ENCODE results near the gene MYOCOS.

DNA sequence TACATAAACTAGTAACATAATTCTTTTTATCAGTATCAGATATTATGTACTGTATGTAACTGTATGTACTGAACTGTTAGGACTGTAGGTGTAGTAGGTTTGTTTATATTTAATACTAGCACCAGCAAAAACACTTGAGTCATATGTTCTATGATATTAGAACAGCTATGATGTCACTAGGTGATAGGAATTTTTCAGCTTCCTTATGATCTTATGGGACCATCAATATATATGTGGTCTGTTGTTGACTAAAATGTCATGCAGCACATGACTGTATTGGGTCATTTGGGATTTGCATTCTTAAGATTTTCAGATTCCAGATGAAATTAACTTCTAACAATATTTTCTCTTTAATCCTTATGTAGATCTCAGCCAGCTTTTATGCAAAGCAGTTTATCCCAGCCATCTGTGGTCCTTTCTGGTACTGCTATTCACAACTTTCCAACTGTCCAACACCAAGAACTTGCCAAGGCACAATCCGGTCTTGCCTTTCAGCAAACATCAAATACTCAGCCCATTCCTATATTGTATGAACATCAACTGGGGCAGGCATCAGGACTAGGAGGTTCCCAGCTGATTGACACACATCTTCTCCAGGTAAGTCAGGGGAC is 38.3 kb upstream of the MYOCOS start:
- TF ChIP-seq, protein P1, sequence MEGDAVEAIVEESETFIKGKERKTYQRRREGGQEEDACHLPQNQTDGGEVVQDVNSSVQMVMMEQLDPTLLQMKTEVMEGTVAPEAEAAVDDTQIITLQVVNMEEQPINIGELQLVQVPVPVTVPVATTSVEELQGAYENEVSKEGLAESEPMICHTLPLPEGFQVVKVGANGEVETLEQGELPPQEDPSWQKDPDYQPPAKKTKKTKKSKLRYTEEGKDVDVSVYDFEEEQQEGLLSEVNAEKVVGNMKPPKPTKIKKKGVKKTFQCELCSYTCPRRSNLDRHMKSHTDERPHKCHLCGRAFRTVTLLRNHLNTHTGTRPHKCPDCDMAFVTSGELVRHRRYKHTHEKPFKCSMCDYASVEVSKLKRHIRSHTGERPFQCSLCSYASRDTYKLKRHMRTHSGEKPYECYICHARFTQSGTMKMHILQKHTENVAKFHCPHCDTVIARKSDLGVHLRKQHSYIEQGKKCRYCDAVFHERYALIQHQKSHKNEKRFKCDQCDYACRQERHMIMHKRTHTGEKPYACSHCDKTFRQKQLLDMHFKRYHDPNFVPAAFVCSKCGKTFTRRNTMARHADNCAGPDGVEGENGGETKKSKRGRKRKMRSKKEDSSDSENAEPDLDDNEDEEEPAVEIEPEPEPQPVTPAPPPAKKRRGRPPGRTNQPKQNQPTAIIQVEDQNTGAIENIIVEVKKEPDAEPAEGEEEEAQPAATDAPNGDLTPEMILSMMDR (IDR thresholded peaks at IDR 0.05 in 8 of 11, conservative IDR thresholded peaks at IDR 0.05 in 3 of 11), result no peak
- no peak for TF ChIP-seq POLR2A (IDR thresholded peaks at IDR 0.05)
- no peak for TF ChIP-seq POLR2AphosphoS5 (IDR thresholded peaks at IDR 0.05)

Data from spleen (tissue), 7 donors.